OCI-LY3 (cell line): Measurements from ENCODE around the gene GDF11.
A peak's percentile ranks its signal among the peaks of the same experiment; 100 is the strongest.

ENCODE experiments used
- H2AFZ ChIP-seq: fragments of 200-600, 300-600 bp; shearing (Covaris generic); 2 replicates; pipeline ENCODE4 v1.6.0; 2014; ENCODE audit warnings: antibody characterized with exemption, low read depth, low read length
- H3K27ac ChIP-seq: fragments of 200-600, 300-600 bp; sonication (generic); 2 replicates; pipeline ENCODE4 v1.5.1; 2014; ENCODE audit warnings: mild to moderate bottlenecking, low read length, moderate library complexity, mixed read lengths
- H3K27me3 ChIP-seq: fragments of 200-600, 300-600 bp; sonication (generic); 2 replicates; pipeline ENCODE4 v1.6.1; 2014; ENCODE audit warnings: low read depth, low read length, mixed read lengths
- H3K36me3 ChIP-seq: fragments of 200-600, 300-600 bp; sonication (generic); replicated peaks from 2 replicates; pipeline ENCODE3; 2014; ENCODE audit warnings: low read depth, low read length, mixed read lengths
- H3K4me1 ChIP-seq: fragments of 300-600, 200-600 bp; sonication (generic); 2 replicates; pipeline ENCODE4 v1.6.1; 2014; ENCODE audit warnings: low read length, mixed read lengths
- H3K4me2 ChIP-seq: fragments of 200-600, 300-600 bp; sonication (generic); 2 replicates; pipeline ENCODE4 v1.6.1; 2014; ENCODE audit warnings: low read length, mixed read lengths
- H3K4me3 ChIP-seq: fragments of 300-600, 200-600 bp; sonication (generic); 2 replicates; pipeline ENCODE4 v1.5.1; 2014; ENCODE audit warnings: antibody characterized with exemption, mild to moderate bottlenecking, low read length, moderate library complexity
- H3K79me2 ChIP-seq: fragments of 300-600, 200-600 bp; shearing (Covaris generic); 2 replicates; pipeline ENCODE4 v1.6.1; 2014; ENCODE audit warnings: mild to moderate bottlenecking, low read length, mixed read lengths
- H3K9ac ChIP-seq: fragments of 300-600, 200-600 bp; shearing (Covaris generic); 2 replicates; pipeline ENCODE4 v1.6.0; 2014; ENCODE audit warnings: mild to moderate bottlenecking, low read length, moderate library complexity
- H3K9me3 ChIP-seq: fragments of 200-600, 300-600 bp; shearing (Covaris generic); 2 replicates; pipeline ENCODE4 v1.6.1; 2014; ENCODE audit warnings: low read length, mixed read lengths; ENCODE audit not compliant: insufficient read depth
- H4K20me1 ChIP-seq: fragments of 200-600, 300-600 bp; sonication (generic); 2 replicates; pipeline ENCODE4 v1.6.1; 2016; ENCODE audit warnings: low read length, mixed read lengths; ENCODE audit not compliant: insufficient read depth
- EZH2phosphoT487 ChIP-seq: fragments of 200-600 bp; shearing (Covaris generic); IDR thresholded peaks from 2 replicates; pipeline ENCODE4 v1.6.1; 2018; ENCODE audit warnings: antibody characterized with exemption, mixed run types, low read depth
- TF ChIP-seq, protein P1 (sequence below): fragments of 200-600, 300-600 bp; sonication (generic); IDR thresholded peaks from 2 replicates; pipeline ENCODE4 v1.5.1; 2014; ENCODE audit warnings: antibody characterized with exemption, low read length, low read depth

Gene GDF11

DNA sequence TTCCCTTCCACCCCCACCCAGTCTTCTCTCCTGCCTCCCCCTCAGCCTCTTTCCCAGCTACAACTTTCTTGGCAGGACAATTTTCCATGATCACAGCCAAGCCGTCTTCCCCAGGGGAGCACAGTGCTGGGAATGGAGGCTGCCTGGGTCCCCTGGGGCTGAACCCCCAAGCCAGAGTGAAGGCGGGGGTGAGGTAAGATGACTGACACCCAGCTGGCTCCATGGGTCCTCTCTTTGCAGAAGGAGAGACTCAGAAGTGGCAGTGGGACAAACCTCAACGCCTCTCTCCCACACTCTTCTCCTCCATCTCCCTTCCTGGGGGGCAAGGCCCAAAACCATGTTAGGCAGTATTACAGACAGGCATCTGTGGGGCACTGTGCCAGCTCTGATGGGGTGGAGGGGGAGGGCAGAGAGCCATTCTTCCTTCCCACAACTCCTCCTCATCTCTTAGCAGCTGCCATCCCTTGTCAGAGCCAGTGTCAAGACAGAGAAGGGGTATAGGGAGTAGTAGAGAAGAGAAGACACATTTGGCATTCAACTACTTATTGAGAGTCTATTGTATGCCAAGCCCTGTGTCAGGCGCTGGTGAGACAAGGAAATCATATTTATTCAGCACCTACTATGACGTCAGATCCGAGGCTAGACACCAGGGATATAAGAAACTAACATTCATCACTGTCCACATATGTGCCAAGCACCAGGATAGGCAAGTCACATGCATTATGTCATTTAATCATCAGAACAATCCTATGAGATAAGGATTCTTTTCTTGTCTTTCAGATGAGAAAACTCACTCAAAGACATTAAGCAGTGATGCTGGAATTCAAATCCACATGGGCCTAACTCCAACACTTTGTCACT lies 38.8 kb upstream of the GDF11 start:
- no peak overlapping the region for H3K4me2 ChIP-seq

DNA sequence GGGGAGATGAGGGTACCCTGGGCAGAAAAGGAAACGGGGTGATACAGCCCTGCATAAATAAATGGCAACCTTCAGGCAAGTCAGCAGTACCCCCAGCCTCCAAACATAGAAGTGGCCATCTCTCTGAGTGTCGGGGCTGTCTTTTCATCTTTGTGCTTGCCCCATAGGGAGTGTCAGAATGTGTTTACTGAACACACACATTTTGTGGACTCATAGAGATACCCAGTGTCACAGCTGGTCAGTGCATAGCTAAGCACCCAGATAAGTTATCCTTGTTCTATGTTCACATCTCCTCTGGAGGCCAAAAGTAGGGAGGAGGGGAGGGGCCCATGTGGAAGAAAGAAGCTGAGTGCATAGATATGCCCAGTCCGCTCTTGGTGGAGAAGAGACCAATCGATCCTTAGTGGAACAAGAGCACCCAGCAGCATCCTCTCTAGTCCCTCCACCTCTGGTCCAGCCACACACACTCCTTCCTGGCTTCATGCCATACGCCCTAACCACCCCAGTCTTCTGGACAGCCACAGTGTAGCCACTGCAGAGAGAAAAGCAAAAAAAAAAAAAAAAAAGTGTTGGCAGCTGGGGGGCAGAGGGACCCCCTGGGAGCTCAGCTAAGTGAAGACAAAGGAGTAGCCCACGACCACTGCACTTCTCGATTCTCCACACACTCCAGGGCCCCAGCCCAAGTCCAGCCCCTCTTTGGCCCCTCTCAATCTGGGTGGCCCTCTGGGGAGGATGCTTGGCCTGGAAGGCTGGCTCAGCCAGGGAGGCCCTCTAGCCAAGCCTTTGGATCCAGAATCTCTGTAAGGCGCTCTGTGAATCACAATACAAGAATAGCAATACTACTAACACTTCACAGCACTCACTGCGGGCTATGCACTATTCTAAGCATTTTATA lies 37.9 kb upstream of the GDF11 start:
- Histone ChIP-seq H3K27ac (no peak overlapping the region), H4K20me1 (no peaks in the 10 kb centered on the region), H3K9me3 (no peaks in the 10 kb centered on the region), H3K27me3 (peaks cover 16% of the 10 kb centered on the region), H3K9ac (no peak overlapping the region), H2AFZ (no peak overlapping the region), H3K4me1 (peaks cover 17% of the 10 kb centered on the region), H3K36me3 (no peaks in the 10 kb centered on the region), H3K79me2 (no peaks in the 10 kb centered on the region), H3K4me3 (no peak overlapping the region), H3K4me2 (no peak overlapping the region)
- TF ChIP-seq EZH2phosphoT487, result no peak
- TF ChIP-seq, protein P1, sequence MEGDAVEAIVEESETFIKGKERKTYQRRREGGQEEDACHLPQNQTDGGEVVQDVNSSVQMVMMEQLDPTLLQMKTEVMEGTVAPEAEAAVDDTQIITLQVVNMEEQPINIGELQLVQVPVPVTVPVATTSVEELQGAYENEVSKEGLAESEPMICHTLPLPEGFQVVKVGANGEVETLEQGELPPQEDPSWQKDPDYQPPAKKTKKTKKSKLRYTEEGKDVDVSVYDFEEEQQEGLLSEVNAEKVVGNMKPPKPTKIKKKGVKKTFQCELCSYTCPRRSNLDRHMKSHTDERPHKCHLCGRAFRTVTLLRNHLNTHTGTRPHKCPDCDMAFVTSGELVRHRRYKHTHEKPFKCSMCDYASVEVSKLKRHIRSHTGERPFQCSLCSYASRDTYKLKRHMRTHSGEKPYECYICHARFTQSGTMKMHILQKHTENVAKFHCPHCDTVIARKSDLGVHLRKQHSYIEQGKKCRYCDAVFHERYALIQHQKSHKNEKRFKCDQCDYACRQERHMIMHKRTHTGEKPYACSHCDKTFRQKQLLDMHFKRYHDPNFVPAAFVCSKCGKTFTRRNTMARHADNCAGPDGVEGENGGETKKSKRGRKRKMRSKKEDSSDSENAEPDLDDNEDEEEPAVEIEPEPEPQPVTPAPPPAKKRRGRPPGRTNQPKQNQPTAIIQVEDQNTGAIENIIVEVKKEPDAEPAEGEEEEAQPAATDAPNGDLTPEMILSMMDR, result no peak

More for the DNA sequence above, 38.8 kb upstream of the GDF11 start:
- TF ChIP-seq, protein P1, result no peak
- TF ChIP-seq EZH2phosphoT487, result no peak
- peaks cover 16% of the 10 kb centered on the region for H3K4me1 ChIP-seq
- no peak overlapping the region for H3K27ac ChIP-seq
- H3K4me3 ChIP-seq, result no peak overlapping the region
- no peak overlapping the region for H3K9ac ChIP-seq
- H3K9me3 ChIP-seq, result no peaks in the 10 kb centered on the region
- no peaks in the 10 kb centered on the region for H4K20me1 ChIP-seq
- H3K79me2 ChIP-seq, result no peaks in the 10 kb centered on the region
- H3K36me3 ChIP-seq, result no peaks in the 10 kb centered on the region
- peaks cover 8% of the 10 kb centered on the region for H3K27me3 ChIP-seq
- no peak overlapping the region for H2AFZ ChIP-seq

DNA sequence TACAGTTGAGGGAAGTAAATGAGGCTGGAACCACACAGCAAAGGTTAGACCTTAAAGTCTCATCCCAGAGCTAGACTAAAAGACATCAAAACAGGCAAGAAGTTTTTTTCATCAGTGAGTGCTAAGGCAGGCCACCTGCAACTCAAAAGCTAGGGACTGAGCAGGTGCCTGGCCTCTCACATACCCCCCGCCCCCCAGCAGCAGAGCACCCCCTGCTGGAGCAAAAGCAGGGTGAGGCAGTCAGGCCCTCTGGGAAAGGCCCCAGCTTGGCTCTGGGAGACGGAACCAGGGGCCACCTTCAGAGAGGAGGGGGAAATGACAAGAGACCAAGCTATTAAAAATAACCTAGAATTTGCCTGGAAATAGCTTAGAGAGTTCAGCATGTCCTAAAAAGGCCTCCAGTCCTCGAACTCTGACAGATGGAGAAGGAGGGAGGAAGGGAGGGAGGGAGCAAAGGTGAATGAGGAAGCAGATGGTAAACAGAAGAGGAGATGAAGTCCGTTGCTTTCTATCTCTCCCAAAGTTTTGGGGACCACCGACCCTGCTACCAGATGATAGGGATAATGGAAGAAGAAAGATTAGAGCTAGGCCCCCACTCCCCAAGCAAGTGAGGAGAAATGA lies 37.0 kb upstream of the GDF11 start:
- Histone ChIP-seq H3K9ac (no peak overlapping the region), H3K79me2 (no peaks in the 10 kb centered on the region), H3K9me3 (no peaks in the 10 kb centered on the region), H3K27me3 (peaks cover 20% of the 10 kb centered on the region), H3K4me2 (no peak overlapping the region), H3K36me3 (no peaks in the 10 kb centered on the region), H3K4me3 (no peak overlapping the region), H3K27ac (no peak overlapping the region), H3K4me1 (peaks cover 17% of the 10 kb centered on the region), H4K20me1 (no peaks in the 10 kb centered on the region), H2AFZ (no peak overlapping the region)
- TF ChIP-seq EZH2phosphoT487, result no peak
- TF ChIP-seq, protein P1, result peak; percentile 60
